ENCODE measurements around the gene SFI1.

SFI1 gene

DNA sequence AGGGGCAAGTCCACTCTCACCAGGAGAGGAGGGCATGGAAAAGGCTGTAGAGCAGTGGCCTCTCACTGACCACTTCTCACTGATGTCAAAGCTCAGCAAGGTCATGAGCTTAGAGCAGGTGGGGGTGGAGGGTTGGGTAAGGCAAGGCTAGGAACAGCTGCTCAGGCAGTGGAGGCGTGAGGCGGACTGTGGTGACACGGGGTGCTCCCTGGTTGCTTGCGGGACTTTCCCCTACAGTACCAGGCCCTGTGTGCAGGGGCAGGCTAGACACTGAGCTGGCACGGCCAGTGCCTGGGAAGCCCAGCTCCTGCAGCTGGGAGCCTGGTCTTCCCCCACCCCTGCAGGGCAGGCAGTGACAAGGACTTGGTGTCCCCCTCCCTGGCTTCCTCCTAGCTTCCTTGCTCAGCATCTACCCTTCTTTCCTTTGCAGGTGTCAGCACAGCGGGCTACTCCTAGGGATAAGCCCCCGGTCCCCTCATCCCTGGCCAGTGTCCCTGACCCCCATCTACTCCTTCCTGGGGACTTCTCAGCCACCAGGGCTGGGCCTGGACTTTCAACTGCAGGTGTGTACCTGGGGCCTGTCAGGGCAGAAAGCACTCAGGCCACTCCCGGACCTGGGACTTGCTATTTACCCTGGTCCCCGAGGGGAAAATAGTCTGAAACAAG lies 120.1 kb downstream of the SFI1 start:
- no peak for DNase-seq (ENCODE audit: low read depth in 2 of 2)

DNA sequence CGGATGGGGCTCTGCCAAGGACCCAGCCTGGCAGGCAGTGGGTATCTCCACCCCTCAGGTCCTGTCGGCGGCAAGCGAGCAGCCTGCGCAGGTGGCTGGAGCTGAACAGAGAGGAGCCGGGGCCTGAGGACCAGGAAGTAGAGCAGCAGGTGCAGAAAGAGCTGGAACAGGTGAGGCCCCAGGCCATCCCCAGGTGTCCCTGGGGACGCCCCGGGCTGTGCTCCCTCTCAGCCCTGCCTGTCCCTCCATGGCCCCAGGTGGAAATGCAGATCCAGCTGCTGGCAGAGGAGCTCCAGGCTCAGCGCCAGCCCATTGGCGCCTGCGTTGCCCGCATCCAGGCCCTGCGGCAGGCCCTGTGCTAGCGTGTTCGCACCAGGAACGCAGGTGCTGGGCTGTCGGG lies 121.7 kb downstream of the SFI1 start:
- no peak for DNase-seq (ENCODE audit: low read depth in 2 of 2)

- no peak for DNase-seq (ENCODE audit: low read depth in 2 of 2)
These were observed 122.3 kb downstream of the SFI1 start for GRCh38 chr22:31618471-31619176.

GRCh38 chr22:31619611-31620300 lies 123.4 kb downstream of the SFI1 start:
- no peak for DNase-seq (ENCODE audit: low read depth in 2 of 2)

- no peak for DNase-seq (ENCODE audit: low read depth in 2 of 2)
These were observed 124.6 kb downstream of the SFI1 start for GRCh38 chr22:31620756-31621480.

DNA sequence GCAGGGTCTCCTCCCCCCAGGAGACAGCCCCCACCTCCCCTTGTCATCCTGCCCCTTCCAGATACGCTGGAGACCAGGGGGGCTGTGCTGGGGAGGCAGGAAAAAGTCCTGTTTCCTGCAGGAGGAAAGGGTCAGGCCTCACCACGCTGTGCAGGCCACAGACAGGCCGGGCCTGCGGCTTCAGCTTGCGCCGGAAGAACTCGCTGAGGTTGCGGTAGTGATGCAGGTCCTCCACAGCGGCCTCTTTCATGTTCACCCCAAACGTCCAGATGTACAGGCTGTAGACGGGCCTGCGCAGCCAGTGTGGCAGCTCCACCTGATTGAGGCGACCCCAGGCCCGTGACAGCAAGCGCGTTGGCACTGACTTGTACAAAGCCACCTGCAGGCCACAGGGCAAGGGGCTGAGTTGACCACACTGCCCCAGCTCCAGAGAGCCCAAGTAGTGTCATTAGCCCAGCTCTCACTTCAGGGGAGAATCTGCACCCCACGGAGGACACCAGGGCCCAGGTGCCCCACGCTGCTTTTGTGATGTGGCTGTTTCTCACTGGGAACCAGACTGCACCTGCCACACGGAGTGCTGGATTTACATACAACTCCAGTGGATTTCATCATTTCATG lies 125.3 kb downstream of the SFI1 start:
- no peak for DNase-seq (ENCODE audit: low read depth in 2 of 2)

DNA sequence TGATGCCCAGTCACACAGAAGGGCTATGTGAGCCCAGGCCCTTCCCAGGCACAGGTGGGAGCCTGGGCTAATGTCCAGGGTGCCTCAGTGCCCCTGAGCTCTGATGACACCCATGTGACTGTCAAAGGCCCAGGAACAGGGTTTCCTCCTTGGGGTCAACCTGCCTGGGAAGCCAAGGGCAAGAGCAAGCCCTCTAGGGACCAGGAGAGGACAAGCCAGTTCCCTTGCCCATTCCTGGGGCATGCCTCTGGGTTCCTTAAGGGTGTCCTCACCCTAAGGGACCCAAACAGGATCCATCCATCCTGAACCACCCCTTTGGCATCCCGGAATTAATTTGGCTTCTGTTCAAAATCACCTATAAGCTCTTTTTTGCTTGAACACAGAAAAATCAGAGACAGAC lies 126.6 kb downstream of the SFI1 start:
- DNase-seq (ENCODE audit: low read depth in 2 of 2), result no peak

GRCh38 chr22:31623592-31624304 lies 127.4 kb downstream of the SFI1 start:
- DNase-seq (ENCODE audit: low read depth in 2 of 2), result no peak

DNA sequence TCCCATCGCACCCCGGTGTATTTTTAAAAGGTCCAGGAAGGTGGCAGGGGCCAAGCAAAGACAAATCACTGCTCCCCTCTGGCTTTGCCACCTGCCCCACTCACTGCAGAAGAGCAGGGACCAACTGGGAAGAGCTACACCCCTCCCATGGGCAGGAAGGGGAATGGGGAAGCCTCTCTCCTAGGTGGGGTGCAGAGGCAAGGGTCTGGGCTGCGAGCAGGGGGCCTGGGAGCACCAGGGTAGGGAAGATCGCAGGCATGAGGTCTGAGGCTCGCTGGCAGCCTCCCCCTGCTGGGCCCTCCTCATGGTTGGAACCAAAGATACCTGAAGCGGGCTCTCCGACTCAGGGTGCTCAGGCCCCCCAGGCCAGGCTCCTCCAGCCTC lies 128.9 kb downstream of the SFI1 start:
- no peak for DNase-seq (ENCODE audit: low read depth in 2 of 2)

- no peak for DNase-seq (ENCODE audit: low read depth in 2 of 2)
These were observed 129.5 kb downstream of the SFI1 start for GRCh38 chr22:31625661-31626426.

- no peak for DNase-seq (ENCODE audit: low read depth in 2 of 2)
These were observed 130.3 kb downstream of the SFI1 start for GRCh38 chr22:31626427-31627150.

- no peak for DNase-seq (ENCODE audit: low read depth in 2 of 2)
These were observed 130.9 kb downstream of the SFI1 start for GRCh38 chr22:31627223-31627731.

- DNase-seq (ENCODE audit: low read depth in 2 of 2), result no peak
These were observed 132.0 kb downstream of the SFI1 start for GRCh38 chr22:31628362-31628761.

- no peak for DNase-seq (ENCODE audit: low read depth in 2 of 2)
These were observed 132.8 kb downstream of the SFI1 start for GRCh38 chr22:31628969-31629708.

DNA sequence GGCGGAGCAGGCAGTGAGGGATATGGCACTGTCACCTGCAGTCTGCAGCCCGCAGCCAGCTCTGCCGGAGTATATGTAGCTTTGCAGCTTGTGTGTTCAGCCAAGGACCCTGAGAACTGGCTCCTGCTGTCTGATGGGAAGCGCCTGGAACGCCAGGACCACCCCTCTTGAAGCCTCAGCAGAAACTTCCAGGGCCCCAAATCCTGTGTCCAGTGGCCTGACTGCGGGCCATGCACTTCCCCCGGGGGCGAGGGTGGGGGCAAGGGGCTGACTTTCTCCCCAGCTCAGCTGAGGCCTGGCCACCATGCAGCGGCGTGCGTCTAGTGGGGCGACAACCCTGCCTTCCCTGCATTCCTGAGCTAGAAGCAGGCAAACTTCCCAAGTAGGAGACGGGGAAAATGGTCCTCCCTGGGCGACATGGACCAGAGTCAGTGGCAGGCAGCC lies 133.4 kb downstream of the SFI1 start:
- DNase-seq (ENCODE audit: low read depth in 2 of 2), result no peak

- peak; percentile 75 to 77 for DNase-seq (ENCODE audit: low read depth in 2 of 2)
These were observed 134.3 kb downstream of the SFI1 start for GRCh38 chr22:31630331-31631329.

DNA sequence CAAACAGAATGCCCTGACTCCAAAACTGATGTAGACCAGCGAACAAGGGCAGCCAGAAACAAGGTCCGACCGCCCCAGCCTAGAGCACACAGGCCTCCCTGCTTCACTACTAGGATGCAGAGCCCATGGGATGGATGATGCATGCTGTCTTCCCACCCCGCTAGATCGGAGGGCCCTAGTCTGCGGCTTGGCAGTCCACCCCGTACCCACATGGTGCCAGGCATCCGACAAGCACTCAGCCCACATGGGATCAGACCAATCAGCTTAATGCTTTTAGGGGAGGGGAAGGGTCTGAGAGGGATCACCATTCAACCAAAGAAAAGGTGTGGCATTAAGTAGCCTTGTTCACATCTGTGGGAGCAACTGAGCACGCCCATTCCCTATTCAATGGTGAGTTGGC lies 135.1 kb downstream of the SFI1 start:
- no peak for DNase-seq (ENCODE audit: low read depth in 2 of 2)
